Ammon's horn (tissue), 1 donor: ENCODE data around the gene HECTD1.
"Not testable (repeated sequence)": the region's sequence is repeated elsewhere in the genome, so short reads cannot be mapped to it uniquely, and the experiment has no call there.

ENCODE experiments used
- DNase-seq: peaks from one replicate; pipeline ENCODE4 v3.0.0-alpha.2; 2016; ENCODE audit warnings: low spot score

HECTD1 gene

GRCh38 chr14:31052905-31053586, 154.5 kb downstream of the HECTD1 start:
- DNase-seq, result not testable (repeated sequence)

GRCh38 chr14:31051511-31051910, 156.1 kb downstream of the HECTD1 start:
- no peak for DNase-seq

GRCh38 chr14:31051023-31051422, 156.6 kb downstream of the HECTD1 start:
- no peak for DNase-seq
